Measurements from ENCODE around the gene BANP.
"Not testable (repeated sequence)": the region's sequence is repeated elsewhere in the genome, so short reads cannot be mapped to it uniquely, and the experiment has no call there.

Gene BANP

DNA sequence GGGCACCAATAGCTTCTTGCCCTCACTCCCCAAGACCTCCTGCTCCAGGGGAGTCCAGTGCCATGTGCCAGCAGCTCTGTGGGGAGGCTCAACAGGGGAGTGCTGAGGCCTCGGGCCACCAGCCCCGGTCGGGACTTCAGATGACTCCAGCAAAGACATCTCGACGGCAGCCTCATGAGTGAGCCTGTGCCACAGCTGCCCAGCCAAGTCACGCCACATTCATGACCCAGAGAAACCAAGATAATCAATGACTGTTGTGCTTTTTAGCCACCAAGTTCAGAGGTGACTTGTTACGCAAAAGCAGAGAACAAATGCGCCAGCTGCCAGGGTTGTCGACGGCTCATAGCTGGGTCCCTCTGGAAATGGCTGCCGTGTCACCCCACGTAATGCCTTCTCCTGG is 157.5 kb downstream of the BANP start:
- no peak for DNase-seq

DNA sequence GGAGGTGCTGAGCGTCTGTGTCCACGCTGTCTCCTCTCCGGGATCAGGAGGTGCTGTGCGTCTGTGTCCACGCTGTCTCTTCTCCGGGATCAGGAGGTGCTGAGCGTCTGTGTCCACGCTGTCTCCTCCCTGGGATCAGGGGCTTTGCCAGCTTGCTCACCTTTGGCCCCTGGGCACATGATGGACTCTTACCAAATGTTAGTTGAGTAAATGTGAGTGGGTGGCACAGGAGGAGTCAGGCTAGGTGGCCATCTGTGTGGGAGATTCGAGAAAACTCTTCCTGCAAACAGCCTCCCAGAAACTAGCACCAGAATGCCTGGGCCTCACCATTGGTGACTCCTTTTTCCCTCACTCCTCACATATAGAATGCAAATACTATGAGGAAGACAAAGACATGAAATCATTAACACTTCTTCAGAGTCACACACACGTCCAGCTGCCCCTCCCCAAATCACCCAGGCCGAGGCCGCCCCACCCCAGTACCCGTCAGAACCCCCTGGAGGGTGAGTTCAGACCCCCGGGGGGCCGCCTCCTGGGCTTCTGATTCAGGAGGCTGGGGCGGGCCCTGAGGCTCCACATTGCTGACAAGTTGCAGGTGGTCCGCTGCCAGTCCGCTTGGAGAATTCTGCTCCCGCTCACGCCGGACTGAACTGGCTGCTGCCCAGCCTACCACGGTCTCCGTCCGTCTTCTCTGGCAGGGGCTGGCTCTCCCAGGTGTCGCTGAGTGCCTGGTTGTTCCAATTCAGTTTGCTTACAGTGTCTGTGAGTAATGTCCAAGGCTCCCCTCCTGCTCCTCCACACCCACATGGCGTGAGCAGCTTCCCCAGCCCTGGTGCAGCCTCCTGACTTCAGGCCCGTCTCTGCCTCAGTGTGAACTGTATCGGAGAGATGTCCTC is 158.7 kb downstream of the BANP start:
- DNase-seq: not testable (repeated sequence)

DNA sequence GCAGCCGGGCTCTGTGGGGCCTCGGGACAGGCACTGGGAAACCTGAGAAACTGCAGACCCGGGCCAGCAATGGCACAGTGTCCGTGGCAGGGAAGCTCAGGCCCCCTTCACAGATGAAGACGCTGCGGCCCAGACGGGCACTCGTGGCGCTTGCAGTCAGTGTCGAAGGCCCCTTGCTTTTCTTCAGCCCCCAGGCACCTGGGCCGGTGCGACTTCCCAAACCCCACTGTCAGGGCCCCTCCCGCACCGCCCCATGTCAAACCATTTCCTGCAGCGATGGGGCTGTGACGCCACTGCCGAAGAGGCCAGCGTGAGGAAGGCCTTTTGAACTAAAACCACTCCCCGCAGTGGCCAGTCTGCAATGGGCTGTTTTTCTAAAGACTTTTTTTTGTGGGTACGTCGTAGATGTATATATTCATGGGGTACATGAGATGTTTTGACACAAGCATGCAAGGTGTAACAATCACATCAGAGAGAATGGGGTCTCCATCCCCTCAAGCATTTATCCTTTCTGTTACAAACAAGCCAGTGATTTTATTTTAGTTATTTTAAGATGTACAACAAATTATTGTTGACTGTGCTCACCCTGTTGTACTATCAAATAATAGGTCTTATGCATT is 159.8 kb downstream of the BANP start:
- DNase-seq: not testable (repeated sequence)

DNA sequence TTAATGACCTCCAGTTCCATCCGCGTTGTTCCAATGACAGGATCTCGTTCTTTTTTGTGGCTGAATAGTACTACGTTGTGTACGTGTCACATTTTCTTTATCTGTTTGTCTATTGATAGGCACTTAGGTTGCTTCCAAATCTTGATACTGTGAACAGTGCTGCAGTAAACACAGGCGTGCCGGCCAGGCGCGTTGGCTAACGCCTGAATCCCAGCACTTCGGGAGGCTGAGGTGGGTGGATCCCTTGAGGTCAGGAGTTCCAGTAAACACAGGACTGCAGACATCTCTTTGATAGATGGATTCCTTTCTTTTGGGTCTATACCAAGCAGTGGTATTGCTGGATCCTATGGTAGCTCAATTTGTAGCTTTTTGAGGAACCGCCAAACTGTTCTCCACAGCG is 160.7 kb downstream of the BANP start:
- not testable (repeated sequence) for DNase-seq

DNA sequence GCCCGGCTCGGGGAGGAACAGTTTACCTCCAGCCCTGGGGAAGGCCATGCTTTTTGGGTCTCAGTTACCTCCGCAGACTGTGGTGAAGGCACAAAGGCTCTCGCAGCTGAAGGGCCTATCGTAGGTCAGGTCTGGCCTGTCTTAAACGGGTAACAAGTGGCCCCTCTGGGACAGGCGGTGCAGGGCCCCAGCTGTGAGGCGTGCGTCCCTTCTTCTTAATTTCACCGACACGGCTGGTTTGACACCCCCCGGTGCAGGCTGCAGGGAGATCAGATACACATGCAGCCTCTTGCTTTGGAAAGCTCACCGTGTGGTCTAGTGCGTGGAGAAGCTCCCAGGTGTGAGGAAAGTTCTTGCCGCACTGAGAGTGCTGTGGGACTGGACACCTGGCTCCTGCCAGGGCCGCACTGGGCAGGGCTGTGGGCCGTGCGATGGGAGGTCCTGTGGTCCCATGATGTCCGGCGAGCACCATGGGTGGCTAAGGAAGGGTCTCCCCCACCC is 162.4 kb downstream of the BANP start:
- DNase-seq: no peak

DNA sequence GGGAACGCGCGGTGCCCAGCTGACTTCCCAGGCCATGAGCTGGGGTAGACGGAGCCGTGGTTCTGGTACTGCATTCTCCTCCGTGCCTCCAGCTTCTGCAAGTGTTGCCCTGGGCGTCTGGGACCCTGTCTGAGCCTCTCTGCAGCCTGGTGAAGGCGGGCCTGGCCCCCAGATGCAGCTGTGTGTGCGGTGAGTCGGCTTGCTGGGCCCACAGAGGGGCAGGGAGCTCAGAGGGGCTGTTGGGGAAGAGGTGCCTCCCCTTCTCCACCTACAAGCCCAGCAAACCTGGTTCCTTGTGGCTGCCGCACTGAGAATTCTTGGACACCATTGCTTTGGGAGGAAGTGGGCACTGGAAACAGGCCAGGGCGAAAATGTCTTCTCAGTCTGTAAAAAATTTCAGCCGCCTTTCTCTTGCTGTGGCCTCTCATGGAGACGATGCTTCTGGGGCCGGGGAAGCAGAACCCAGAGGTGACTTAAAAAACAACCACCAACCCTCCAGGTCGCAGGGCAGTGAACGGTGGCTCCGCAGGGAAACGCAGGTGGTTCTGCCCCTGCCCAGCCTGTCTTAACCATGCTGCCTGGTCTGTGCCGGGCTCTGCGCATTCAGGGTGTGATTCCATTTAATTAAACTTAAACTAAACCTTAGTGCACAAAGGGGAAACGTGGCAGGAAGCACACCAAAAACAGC is 163.5 kb downstream of the BANP start:
- DNase-seq: not testable (repeated sequence)

DNA sequence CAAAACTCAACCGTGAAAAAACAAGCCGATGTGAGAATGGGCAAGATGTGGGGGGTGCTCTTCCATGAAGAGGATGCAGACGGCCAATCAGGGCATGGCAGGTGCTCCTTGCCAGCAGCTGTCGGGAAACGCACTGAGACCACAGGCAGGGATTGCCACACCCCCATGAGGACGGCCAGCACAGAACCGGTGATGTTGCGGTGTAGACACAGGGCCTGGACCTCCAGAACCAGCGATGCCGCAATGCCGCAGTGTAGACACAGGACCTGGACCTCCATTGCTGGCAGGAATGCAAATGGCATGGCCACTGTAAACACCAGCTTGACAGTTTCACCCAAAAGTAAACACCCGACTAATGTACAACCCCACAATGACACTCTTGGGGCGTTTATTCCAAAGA is 164.9 kb downstream of the BANP start:
- DNase-seq: no peak

DNA sequence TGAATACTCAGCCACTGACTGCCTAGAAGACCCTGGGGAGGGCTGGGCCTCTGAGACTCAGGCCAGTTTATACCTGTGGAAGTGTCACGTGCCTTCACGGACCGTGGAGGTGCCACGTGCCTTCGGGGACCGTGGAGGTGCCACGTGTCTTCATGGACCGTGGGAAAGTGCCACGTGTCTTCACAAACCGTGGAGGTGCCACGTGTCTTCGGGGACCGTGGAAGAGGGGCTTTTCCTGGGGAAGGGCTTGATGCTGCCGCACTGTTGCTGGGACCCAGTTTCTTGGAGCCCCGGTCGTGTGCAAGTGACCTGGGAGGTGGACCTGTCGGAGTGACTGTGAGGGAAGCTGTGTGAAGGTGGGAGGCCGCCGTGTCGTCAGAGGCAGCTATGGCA is 166.2 kb downstream of the BANP start:
- DNase-seq: no peak

DNA sequence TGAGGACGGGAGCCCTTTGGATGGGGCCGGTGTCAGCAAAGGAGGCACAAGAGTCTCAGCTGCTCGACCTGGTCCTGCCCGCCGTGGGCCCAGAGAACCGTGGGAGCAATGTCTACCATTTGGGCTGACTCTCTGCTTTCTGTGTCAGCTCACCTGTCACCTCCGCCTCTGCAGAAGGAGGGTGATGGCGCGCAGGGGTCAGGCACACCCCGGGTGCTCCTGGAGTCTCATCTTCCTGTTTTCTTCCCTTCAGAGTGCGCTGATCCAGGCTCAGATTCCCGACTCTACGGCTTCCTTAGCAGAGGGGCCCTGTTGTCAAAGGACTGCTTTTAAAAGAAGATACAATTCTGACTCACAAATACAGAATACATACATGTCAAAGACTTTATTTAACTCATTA is 167.1 kb downstream of the BANP start:
- DNase-seq: no peak

DNA sequence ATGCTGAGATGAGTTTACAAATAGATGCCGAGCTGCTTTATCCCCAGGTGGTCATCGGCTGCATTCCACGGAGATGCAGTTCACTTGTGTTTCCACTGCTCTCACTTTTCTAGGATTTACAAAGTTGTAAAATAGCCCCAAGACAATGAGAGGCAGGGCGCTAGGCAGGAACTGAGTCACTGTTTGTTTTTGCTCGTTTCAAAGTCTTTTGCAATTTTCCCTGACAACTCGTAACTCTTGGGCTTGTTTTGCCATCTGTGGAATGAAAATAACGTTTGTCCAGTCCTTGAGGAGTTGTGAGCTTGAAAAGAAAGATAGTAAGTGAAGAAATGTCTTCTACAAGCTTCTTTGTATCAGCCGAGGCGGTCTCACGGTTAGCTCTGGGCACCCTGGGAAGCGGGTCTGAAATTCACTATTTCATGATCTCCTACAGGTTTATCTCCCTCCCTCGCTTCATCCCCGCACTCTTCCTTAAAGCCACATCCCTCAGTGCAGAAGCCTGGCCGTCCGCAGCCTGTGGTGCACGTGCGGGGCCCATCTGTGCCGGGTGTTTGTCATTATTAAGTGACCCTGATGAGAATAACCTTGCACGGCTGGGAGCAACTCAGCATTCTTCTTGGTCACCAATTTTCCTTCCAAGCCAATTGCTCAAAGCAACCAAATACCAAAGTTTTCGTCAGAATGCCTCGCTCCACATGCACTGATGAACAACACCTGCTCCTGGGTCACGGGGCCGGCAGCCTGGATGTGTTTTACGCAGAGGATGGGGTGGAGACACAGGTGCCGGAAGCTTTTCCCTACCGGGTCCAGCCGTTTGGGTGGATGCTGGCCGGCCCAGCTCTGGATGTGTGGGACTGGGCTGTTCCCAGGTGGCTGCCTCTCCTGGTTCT is 167.9 kb downstream of the BANP start:
- DNase-seq: not testable (repeated sequence)

DNA sequence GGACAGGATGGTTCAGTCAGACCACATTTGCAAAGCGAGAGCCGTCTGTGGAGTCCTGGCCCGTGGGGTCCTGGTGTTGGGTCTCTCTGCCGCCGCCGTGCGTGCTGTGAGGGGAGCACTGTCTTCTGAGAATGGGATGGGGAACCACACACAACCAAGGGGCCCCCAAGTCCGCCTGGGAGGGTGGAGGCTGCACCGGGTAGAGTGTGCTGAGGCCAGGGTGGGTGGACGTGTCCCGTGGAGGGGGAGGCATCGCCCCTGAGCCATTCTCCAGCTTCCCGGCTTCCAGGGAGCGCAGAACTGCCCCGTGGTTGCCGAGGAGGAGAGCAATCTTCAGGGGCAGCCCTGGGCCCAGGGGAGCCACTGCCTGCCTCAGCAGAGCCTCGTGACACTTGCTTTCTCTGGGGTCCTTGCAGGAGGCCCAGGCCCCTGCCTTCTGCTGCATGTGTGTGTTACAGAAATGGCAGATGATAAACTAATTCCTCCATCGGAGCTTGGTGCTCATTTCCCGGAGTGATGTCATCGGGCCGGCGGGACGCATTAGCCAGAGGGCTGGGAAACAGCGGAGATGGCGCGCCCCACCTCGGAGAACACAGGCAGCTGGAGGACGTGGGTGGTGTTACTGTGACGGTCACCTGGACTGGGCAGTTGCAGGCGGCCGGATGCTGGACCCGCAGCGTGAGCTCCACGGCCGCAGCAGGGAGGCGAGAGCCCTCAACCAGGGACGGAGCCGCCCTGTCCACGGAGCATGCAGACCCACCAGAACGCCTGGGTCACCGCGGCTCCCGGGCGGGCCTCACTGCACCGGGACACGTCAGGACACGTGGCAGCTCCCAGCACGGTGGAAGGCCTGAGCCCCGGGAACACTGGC is 168.9 kb downstream of the BANP start:
- DNase-seq: not testable (repeated sequence)

DNA sequence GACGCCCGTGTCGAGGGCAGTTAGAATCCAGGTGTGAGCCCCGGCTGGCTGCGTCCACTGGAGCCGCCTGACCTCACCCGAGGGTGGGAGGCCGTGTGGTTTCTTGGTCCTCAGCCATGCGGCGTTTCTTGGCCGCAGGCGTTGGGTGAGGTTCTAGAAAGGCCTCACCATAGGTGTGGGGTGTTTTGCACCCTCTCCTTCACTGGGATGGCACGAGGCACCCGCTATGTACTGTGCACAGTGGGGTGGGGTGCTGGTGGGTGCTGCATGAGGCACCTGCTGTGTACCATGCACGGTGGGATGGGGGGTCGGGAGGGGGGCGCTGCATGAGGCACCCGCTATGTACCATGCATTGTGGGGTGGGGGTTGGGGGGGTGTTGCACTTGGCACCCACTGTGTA is 169.6 kb downstream of the BANP start:
- no peak for DNase-seq

DNA sequence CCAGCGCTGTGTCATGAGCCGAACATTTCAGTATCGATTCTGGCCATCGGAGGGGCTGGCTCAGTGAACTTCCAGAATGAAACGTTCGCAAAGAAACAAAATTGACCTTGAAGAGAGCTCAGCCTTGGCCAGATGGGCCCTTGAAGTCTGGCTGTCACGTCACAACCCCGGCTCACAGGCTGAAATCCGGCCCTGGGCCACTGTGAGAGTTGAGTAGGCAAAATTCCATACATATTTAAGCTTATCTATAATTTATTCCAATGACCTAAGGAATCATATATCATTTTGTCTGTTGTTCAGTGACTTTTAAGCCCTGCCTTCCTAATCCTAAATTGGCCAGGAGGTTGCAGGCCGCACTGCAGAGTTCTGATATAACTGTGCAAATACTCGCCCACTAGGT is 170.2 kb downstream of the BANP start:
- DNase-seq: not testable (repeated sequence)

DNA sequence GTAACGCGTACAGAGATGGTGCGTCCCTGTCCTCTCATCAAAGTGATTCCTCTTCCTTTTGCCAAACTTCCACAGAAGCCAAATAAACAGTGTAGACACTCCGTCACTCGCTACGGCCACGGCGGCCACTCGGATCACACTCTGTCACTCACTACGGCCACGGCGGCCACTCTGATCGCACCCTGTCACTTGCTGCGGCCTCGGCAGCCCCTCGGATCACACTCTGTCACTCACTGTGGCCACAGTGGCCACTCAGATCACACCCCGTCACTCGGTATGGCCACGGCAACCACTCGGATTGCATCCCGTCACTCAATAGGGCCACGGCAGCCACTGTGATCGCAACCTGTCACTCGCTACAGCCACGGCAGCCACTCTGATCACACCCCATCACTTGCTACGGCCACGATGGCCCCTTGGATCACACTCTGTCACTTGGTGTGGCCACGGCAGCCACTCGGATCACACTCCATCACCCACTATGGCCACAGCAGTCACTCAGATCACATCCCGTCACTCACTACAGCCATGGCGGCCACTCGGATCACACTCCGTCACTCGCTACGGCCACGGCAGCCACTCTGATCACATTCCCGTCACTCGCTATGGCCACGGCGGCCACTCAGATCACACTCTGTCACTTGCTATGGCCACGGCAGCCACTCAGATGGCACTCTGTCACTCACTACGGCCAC is 170.8 kb downstream of the BANP start:
- DNase-seq: no peak
